ENCODE results near the gene MRPL2.

DNA sequence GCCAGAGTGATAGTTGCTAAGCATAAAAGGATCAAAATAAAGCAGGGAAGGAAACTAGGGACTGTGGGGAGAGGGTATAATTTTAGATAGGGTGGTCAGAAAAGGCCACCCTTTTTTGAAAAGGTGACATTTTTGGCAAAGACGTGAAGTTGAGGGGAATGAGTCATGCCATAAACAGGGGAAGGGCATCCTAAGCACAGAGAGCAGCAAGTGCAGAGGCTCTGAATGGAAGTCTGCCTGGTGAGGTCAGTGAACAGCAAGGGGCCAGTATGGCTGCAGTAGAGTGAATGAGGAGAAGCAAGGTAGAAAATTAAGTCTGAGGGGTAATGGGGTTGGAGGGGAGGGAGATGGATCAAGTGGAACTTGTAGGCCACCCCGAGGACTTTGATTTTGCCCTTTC is 2.6 kb upstream of the MRPL2 start:
- TF ChIP-seq CTCF (conservative IDR thresholded peaks at IDR 0.05 in 1 of 2, IDR thresholded peaks at IDR 0.05 in 1 of 2; ENCODE audit: low read depth in 1 of 2, low read length in 2 of 2) (no peak), EZH2 (IDR thresholded peaks at IDR 0.05; ENCODE audit: low read length, missing control alignments) (no peak)

Measured in fibroblast of lung (primary cell).